ENCODE data around the gene RIMS4. TPM values are rescaled to one million over a fixed set of nuclear protein-coding genes. Genes with fewer than 3 reads are reported as not detected.

Gene RIMS4
- total and polyA plus RNA-seq, 10 of the 15 experiments (the other 5 are each of a cell fraction or from before 2014, with no cell fraction given) = under 0.01 to 0.07 (median 0.05) TPM; not detected in 5

DNA sequence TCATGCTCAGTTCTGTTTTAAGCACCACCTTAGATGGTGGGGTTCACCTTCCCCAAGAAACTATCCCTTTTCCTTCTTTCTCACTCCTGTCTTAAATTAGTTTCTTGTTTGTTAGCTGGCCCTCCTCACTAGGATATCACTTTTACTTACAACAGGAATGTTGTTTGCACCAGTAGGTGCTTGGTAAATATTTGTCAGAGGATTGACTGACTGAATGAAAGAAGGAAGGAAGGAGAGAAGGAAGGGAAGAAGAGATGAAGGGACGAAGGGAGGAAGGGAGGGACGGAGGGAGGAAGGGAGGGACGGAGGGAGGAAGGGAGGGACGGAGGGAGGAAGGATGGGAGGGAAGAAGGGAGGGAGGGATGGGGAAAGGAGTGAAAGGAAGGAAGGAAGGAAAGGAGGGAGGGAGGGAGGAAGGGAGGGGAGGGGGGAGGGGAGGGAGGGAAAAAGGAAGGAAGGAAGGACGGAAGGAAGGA lies 65.2 kb downstream of the RIMS4 start:
- Histone ChIP-seq H4K20me1 (ENCODE audit: control insufficient read depth, insufficient read depth) (no peaks in the 10 kb centered on the region; the same call in 1 of the 2 replicates), H3K4me2 (ENCODE audit: control insufficient read depth, insufficient read depth) (no peak overlapping the region), H3K4me1 (ENCODE audit: control insufficient read depth, insufficient read depth, low read length) (no peaks in the 10 kb centered on the region), H3K4me3 (no peak overlapping the region), H3K27me3 (replicated peaks in 1 of 2; ENCODE audit: control insufficient read depth in 2 of 2, insufficient read depth in 2 of 2, low read length in 1 of 2) (peaks cover 4 to 16% of the 10 kb centered on the region in 2 experiments; a peak in 3 of 4 replicates), H3K79me2 (ENCODE audit: control insufficient read depth, insufficient read depth, low read length) (no peaks in the 10 kb centered on the region), H2AFZ (ENCODE audit: control insufficient read depth, low read depth, low read length) (no peak overlapping the region), H3K36me3 (ENCODE audit: control insufficient read depth in 2 of 2, insufficient read depth in 2 of 2, low read length in 1 of 2) (no peaks in the 10 kb centered on the region), H3K9me3 (replicated peaks; ENCODE audit: control insufficient read depth, insufficient read depth, low read length) (no peaks in the 10 kb centered on the region), H3K9ac (ENCODE audit: control insufficient read depth, insufficient read depth, low read length) (no peak overlapping the region), H3K27ac (ENCODE audit: control insufficient read depth, insufficient read depth) (no peak overlapping the region)
- in situ Hi-C loops (cut with MboI) (loop anchor here (10.0 kb wide), 1 partner anchor 120 kb away; no protein-coding TSS in a partner anchor), intact Hi-C loops (cut with micrococcal nuclease; ENCODE audit: unreplicated experiment) (no loop called here)
- ChIA-PET RAD21 (ENCODE audit: unreplicated experiment) (no interaction called here), CTCF (no interaction called here), POLR2A (no interaction called here), SMC1A (ENCODE audit: uncharacterized antibody, unreplicated experiment) (no interaction called here)
- ATAC-seq = no peak
- TF ChIP-seq RUNX3 (IDR thresholded peaks at IDR 0.05; ENCODE audit: low read length) (no peak), ASH2L (IDR thresholded peaks at IDR 0.05; ENCODE audit: borderline replicate concordance, low read depth) (no peak)
- DNase-seq (ENCODE audit: low read depth, low spot score) = no peak
- no peak for FAIRE-seq
- WGBS (ENCODE audit: insufficient coverage, insufficient replicate concordance, low lambda C conversion rate, missing lambda C conversion rate) = 9% methylated on average over 1 of the region's 5 CpGs
- no TSS peak for BruUV-seq (replicated peaks)

DNA sequence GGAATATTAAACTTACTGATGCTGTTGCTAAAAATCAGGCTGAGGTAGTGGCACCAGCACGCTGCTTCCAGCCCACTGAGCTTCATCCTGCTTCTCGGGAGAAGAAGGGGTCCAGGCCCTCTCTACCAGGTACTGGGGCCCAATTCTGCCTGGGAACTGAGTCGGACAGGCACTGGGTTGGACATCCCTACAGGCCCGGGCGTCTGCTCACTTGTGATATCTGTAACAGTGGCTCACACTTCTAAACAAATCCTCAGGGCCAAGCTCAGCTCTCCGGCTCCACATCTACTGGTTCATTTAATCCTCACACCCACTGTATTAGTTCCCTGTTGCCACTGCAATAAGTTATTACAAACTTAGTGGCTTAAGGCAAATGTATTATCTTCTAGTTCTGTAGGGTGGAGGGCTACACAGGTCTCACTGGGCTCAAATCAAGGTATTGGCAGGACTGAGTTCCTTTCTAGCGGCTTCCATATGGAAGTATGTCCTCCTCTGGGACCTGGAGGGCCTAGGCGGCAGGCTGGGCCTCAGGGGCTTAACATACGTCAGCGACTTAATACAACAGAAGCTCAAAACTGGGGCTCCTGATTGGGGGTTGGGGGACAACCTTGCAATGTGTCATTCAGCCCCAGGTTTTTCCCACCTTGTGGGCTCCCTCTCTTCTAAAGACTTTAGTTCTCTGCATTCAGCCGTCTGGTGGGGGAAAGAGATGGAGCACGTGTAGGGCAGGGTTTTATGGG lies 66.3 kb downstream of the RIMS4 start:
- no TSS peak for BruUV-seq (replicated peaks)
- Histone ChIP-seq H3K36me3 (ENCODE audit: control insufficient read depth in 2 of 2, insufficient read depth in 2 of 2, low read length in 1 of 2) (no peaks in the 10 kb centered on the region), H4K20me1 (ENCODE audit: control insufficient read depth, insufficient read depth) (no peaks in the 10 kb centered on the region; the same call in 1 of the 2 replicates), H3K4me3 (no peak overlapping the region), H3K79me2 (ENCODE audit: control insufficient read depth, insufficient read depth, low read length) (no peaks in the 10 kb centered on the region), H3K4me2 (ENCODE audit: control insufficient read depth, insufficient read depth) (no peak overlapping the region), H3K27ac (ENCODE audit: control insufficient read depth, insufficient read depth) (no peak overlapping the region), H3K9me3 (replicated peaks; ENCODE audit: control insufficient read depth, insufficient read depth, low read length) (no peaks in the 10 kb centered on the region), H3K27me3 (replicated peaks in 1 of 2; ENCODE audit: control insufficient read depth in 2 of 2, insufficient read depth in 2 of 2, low read length in 1 of 2) (peaks cover 3 to 16% of the 10 kb centered on the region in 2 experiments; a peak in 3 of 4 replicates), H2AFZ (ENCODE audit: control insufficient read depth, low read depth, low read length) (no peak overlapping the region), H3K4me1 (ENCODE audit: control insufficient read depth, insufficient read depth, low read length) (no peaks in the 10 kb centered on the region), H3K9ac (ENCODE audit: control insufficient read depth, insufficient read depth, low read length) (no peak overlapping the region)
- DNase-seq (ENCODE audit: low read depth, low spot score) (no peak), ATAC-seq (no peak), FAIRE-seq (no peak)
- ChIA-PET RAD21 (ENCODE audit: unreplicated experiment) (no interaction called here), SMC1A (ENCODE audit: uncharacterized antibody, unreplicated experiment) (no interaction called here), POLR2A (no interaction called here), CTCF (interaction anchor here (0.7 kb wide), 1 partner anchor 59 kb away, joined by 4 read pairs; no protein-coding TSS in a partner anchor)
- 57% methylated on average over 12 of the region's 12 CpGs for WGBS (ENCODE audit: insufficient coverage, insufficient replicate concordance, low lambda C conversion rate, missing lambda C conversion rate)
- intact Hi-C loops (cut with micrococcal nuclease; ENCODE audit: unreplicated experiment) = no loop called here
- in situ Hi-C loops (cut with MboI) = loop anchor here (10.0 kb wide), 1 partner anchor 121 kb away; no protein-coding TSS in a partner anchor
- no peak for TF ChIP-seq JUND (IDR thresholded peaks at IDR 0.05; ENCODE audit: low read depth, low read length)
- TF ChIP-seq POLR2AphosphoS5 (IDR thresholded peaks at IDR 0.05; ENCODE audit: low read length) = no peak
- TF ChIP-seq NBN (IDR thresholded peaks at IDR 0.05) = no peak
- no peak for TF ChIP-seq NR2F1 (conservative IDR thresholded peaks at IDR 0.05)
- TF ChIP-seq, protein P1, sequence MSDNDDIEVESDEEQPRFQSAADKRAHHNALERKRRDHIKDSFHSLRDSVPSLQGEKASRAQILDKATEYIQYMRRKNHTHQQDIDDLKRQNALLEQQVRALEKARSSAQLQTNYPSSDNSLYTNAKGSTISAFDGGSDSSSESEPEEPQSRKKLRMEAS (IDR thresholded peaks at IDR 0.05; ENCODE audit: low read depth, low read length) = no peak
- no peak for TF ChIP-seq POLR2A (IDR thresholded peaks at IDR 0.05; ENCODE audit: low read depth, low read length)
- TF ChIP-seq SIN3A (IDR thresholded peaks at IDR 0.05; ENCODE audit: low read depth, low read length) = no peak
- TF ChIP-seq, protein P2, sequence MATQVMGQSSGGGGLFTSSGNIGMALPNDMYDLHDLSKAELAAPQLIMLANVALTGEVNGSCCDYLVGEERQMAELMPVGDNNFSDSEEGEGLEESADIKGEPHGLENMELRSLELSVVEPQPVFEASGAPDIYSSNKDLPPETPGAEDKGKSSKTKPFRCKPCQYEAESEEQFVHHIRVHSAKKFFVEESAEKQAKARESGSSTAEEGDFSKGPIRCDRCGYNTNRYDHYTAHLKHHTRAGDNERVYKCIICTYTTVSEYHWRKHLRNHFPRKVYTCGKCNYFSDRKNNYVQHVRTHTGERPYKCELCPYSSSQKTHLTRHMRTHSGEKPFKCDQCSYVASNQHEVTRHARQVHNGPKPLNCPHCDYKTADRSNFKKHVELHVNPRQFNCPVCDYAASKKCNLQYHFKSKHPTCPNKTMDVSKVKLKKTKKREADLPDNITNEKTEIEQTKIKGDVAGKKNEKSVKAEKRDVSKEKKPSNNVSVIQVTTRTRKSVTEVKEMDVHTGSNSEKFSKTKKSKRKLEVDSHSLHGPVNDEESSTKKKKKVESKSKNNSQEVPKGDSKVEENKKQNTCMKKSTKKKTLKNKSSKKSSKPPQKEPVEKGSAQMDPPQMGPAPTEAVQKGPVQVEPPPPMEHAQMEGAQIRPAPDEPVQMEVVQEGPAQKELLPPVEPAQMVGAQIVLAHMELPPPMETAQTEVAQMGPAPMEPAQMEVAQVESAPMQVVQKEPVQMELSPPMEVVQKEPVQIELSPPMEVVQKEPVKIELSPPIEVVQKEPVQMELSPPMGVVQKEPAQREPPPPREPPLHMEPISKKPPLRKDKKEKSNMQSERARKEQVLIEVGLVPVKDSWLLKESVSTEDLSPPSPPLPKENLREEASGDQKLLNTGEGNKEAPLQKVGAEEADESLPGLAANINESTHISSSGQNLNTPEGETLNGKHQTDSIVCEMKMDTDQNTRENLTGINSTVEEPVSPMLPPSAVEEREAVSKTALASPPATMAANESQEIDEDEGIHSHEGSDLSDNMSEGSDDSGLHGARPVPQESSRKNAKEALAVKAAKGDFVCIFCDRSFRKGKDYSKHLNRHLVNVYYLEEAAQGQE (IDR thresholded peaks at IDR 0.05; ENCODE audit: low read depth, low read length) = no peak
- no peak for TF ChIP-seq RCOR1 (conservative IDR thresholded peaks at IDR 0.05; ENCODE audit: low read depth, low read length)
- no peak for TF ChIP-seq CBFB (IDR thresholded peaks at IDR 0.05; ENCODE audit: low read depth)
